HG03520 (cell line): Measurements from ENCODE around the gene GSC2.
A peak's percentile ranks its signal among the peaks of the same experiment; 100 is the strongest.

Experiments
- ATAC-seq: cut with Tn5 transposase; IDR thresholded peaks from one replicate; pipeline ENCODE4 v1.9.1; 2021; ENCODE audit warnings: mild to moderate bottlenecking, moderate library complexity; ENCODE audit not compliant: unreplicated experiment

GSC2 gene

GRCh38 chr22:19122143-19122751 is 27.8 kb downstream of the GSC2 start, which contains the start of gene DGCR2:
Gene DGCR2, minus strand, starts transcription at chr22:19122412. Its CDS starts 206 bp downstream, at chr22:19122206.
- peak; percentile 78 for ATAC-seq

- peak; percentile 11 for ATAC-seq
These were observed 28.4 kb downstream of the GSC2 start for GRCh38 chr22:19121631-19122142.

- no peak for ATAC-seq
These were observed 29.1 kb downstream of the GSC2 start for GRCh38 chr22:19120829-19121630.

- ATAC-seq: no peak
These were observed 30.1 kb downstream of the GSC2 start for GRCh38 chr22:19119949-19120348.

- ATAC-seq: no peak
These were observed 31.7 kb downstream of the GSC2 start for GRCh38 chr22:19118329-19118880.

GRCh38 chr22:19117111-19117512 is 33.0 kb downstream of the GSC2 start:
- ATAC-seq: no peak

- no peak for ATAC-seq
These were observed 34.5 kb downstream of the GSC2 start for GRCh38 chr22:19115628-19116027.

- ATAC-seq: no peak
These were observed 35.0 kb downstream of the GSC2 start for GRCh38 chr22:19114984-19115552.

- ATAC-seq: no peak
These were observed 36.7 kb downstream of the GSC2 start for GRCh38 chr22:19113429-19113828.

- no peak for ATAC-seq
These were observed 38.5 kb downstream of the GSC2 start for GRCh38 chr22:19111584-19111983.

- no peak for ATAC-seq
These were observed 39.0 kb downstream of the GSC2 start for GRCh38 chr22:19111140-19111539.

GRCh38 chr22:19110646-19111045 is 39.4 kb downstream of the GSC2 start:
- ATAC-seq: no peak

- no peak for ATAC-seq
These were observed 40.0 kb downstream of the GSC2 start for GRCh38 chr22:19110064-19110458.

GRCh38 chr22:19109198-19110063 is 40.7 kb downstream of the GSC2 start:
- ATAC-seq: peak; percentile 76

- ATAC-seq: no peak
These were observed 41.3 kb downstream of the GSC2 start for GRCh38 chr22:19108807-19109197.

GRCh38 chr22:19107730-19108074 is 42.4 kb downstream of the GSC2 start:
- ATAC-seq: no peak

- ATAC-seq: no peak
These were observed 43.0 kb downstream of the GSC2 start for GRCh38 chr22:19106886-19107729.

- no peak for ATAC-seq
These were observed 44.0 kb downstream of the GSC2 start for GRCh38 chr22:19105867-19106802.

GRCh38 chr22:19105456-19105855 is 44.6 kb downstream of the GSC2 start:
- ATAC-seq: no peak
